Measurements from ENCODE around the gene HGFAC.

- TF ChIP-seq CTCF (IDR thresholded peaks at IDR 0.05) (no peak), POLR2A (IDR thresholded peaks at IDR 0.05) (no peak), EP300 (IDR thresholded peaks at IDR 0.05) (no peak), POLR2AphosphoS5 (IDR thresholded peaks at IDR 0.05) (no peak)
These were observed 26.2 kb upstream of the HGFAC start for GRCh38 chr4:3415471-3416141.

All from suprapubic skin (tissue), 4 donors.